Esophagus muscularis mucosa (tissue), 4 donors: ENCODE measurements around the gene EXOC6B.

ENCODE experiments used
- CTCF ChIP-seq, 3 experiments: fragments of 200-600 bp in 2 of 3; fragments of 450-650 bp in 1 of 3; sonication (generic) in 2 of 3; IDR thresholded peaks; one replicate each; pipeline ENCODE4 v1.5.1; 2017 to 2019; ENCODE audit warnings: antibody characterized with exemption in 3 of 3, mild to moderate bottlenecking in 2 of 3, moderate library complexity in 1 of 3
- EP300 ChIP-seq: sonication (generic); formaldehyde crosslinking; IDR thresholded peaks from one replicate; pipeline ENCODE4 v1.6.1; 2017; ENCODE audit warnings: antibody characterized with exemption
- POLR2A ChIP-seq: fragments of 450-650 bp; IDR thresholded peaks from one replicate; pipeline ENCODE4 v1.6.1; 2017; ENCODE audit warnings: antibody characterized with exemption, moderate library complexity, mild to moderate bottlenecking, low read depth

- TF ChIP-seq CTCF (IDR thresholded peaks at IDR 0.05) = no peak
- no peak for TF ChIP-seq POLR2A
- TF ChIP-seq EP300 = no peak
These were observed 485.2 kb downstream of the EXOC6B start for GRCh38 chr2:72340665-72341064.
